SK-N-SH treated with all-trans-retinoic acid at 6 μM for 48 hours (cell line): Measurements from ENCODE around the gene CDC42BPB.

ENCODE experiments used
- ARNTL ChIP-seq: fragments of 450-650 bp; formaldehyde crosslinking; IDR thresholded peaks from 2 replicates; pipeline ENCODE4 v1.5.0; 2020; ENCODE audit warnings: low read depth, mild to moderate bottlenecking, moderate library complexity, borderline replicate concordance
- CREB5 ChIP-seq: fragments of 250-450 bp; sonication (Bioruptor Pico); IDR thresholded peaks from 2 replicates; pipeline ENCODE4 v1.5.1; 2020; ENCODE audit warnings: low read depth, mild to moderate bottlenecking, moderate library complexity
- CSRNP3 ChIP-seq: fragments of 250-450 bp; sonication (Bioruptor Pico); IDR thresholded peaks from 2 replicates; pipeline ENCODE4 v1.5.1; 2021; ENCODE audit warnings: mild to moderate bottlenecking, moderate library complexity
- PATZ1 ChIP-seq: fragments of 250-450 bp; sonication (Bioruptor Pico); IDR thresholded peaks from 2 replicates; pipeline ENCODE4 v1.8.0; 2020; ENCODE audit warnings: mild to moderate bottlenecking, moderate library complexity, borderline replicate concordance
- TSHZ2 ChIP-seq: fragments of 250-450 bp; sonication (Bioruptor Pico); IDR thresholded peaks from 2 replicates; pipeline ENCODE4 v1.5.0; 2020; ENCODE audit warnings: mild to moderate bottlenecking, moderate library complexity
- ZFP30 ChIP-seq: fragments of 450-650 bp; formaldehyde crosslinking; IDR thresholded peaks from 2 replicates; pipeline ENCODE4 v1.5.0; 2022; ENCODE audit warnings: mild to moderate bottlenecking, moderate library complexity
- ZNF565 ChIP-seq: fragments of 450-650 bp; formaldehyde crosslinking; conservative IDR thresholded peaks from 2 replicates; pipeline ENCODE4 v1.5.0; 2020; ENCODE audit warnings: low read depth, mild to moderate bottlenecking, moderate library complexity

- TF ChIP-seq PATZ1 (CRISPR knock-in tag) (no peak), CSRNP3 (no peak), TSHZ2 (CRISPR knock-in tag) (no peak), ARNTL (CRISPR knock-in tag) (no peak), CREB5 (CRISPR knock-in tag) (no peak), ZFP30 (CRISPR knock-in tag) (no peak), ZNF565 (CRISPR knock-in tag) (no peak)
These were observed 40.1 kb upstream of the CDC42BPB start for GRCh38 chr14:103097244-103097993.
